ENCODE measurements around the gene TPH1. TPM values are rescaled to one million over a fixed set of nuclear protein-coding genes. Genes with fewer than 3 reads are reported as not detected.

The TPH1 gene
- total RNA-seq, 2 donors from 2014 or later = 0.24 to 0.31 TPM

DNA sequence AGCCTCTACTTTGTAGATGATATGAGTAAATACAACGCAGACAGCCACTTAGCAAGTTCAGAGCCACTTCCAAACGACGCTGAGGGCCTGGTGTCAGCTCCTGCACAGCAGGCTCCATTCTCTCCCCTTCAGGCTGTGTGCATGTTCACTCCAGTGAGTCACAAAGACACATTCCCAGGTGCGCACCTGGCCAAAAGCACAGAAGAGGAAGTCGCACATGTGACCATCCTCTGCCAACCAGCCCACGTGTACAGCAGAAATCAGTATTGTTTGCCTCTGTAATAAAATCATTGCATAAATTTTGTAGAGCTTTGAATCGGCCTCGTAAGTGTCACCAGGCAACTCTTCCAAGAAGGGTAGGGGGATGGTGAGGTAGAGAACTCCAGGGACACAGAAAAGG lies 19.5 kb upstream of the TPH1 start:
- DNase-seq = no peak
- Histone ChIP-seq H3K4me1 (ENCODE audit: control insufficient read depth, insufficient read depth, low read length) (no peaks in the 10 kb centered on the region), H3K4me3 (ENCODE audit: low read length) (no peak overlapping the region), H3K27ac (ENCODE audit: low read depth, low read length) (no peak overlapping the region), H3K27me3 (ENCODE audit: control insufficient read depth, insufficient read depth, low read length, poor library complexity, severe bottlenecking) (no peaks in the 10 kb centered on the region), H3K36me3 (ENCODE audit: control insufficient read depth, insufficient read depth, low read length) (no peaks in the 10 kb centered on the region), H3K9me3 (ENCODE audit: control insufficient read depth, low read length) (no peaks in the 10 kb centered on the region), H3K9ac (ENCODE audit: extremely low read depth, low read length, poor library complexity, severe bottlenecking) (no peak overlapping the region)
- H3K4me3 Mint-ChIP-seq = no peak overlapping the region
- TF ChIP-seq, protein P1, sequence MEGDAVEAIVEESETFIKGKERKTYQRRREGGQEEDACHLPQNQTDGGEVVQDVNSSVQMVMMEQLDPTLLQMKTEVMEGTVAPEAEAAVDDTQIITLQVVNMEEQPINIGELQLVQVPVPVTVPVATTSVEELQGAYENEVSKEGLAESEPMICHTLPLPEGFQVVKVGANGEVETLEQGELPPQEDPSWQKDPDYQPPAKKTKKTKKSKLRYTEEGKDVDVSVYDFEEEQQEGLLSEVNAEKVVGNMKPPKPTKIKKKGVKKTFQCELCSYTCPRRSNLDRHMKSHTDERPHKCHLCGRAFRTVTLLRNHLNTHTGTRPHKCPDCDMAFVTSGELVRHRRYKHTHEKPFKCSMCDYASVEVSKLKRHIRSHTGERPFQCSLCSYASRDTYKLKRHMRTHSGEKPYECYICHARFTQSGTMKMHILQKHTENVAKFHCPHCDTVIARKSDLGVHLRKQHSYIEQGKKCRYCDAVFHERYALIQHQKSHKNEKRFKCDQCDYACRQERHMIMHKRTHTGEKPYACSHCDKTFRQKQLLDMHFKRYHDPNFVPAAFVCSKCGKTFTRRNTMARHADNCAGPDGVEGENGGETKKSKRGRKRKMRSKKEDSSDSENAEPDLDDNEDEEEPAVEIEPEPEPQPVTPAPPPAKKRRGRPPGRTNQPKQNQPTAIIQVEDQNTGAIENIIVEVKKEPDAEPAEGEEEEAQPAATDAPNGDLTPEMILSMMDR (conservative IDR thresholded peaks at IDR 0.05) = no peak
- WGBS, 2 experiments (ENCODE audit: insufficient coverage in 1 of 2, insufficient read length in 1 of 2) = 90 to 91% methylated on average over 8 of the region's 8 CpGs
- H3K9me3 Mint-ChIP-seq = no peaks in the 10 kb centered on the region
- no peaks in the 10 kb centered on the region for H3K36me3 Mint-ChIP-seq (ENCODE audit: low read depth)
- H3K4me1 Mint-ChIP-seq = no peaks in the 10 kb centered on the region
- H3K27ac Mint-ChIP-seq = no peak overlapping the region
- no peaks in the 10 kb centered on the region for H3K27me3 Mint-ChIP-seq (ENCODE audit: insufficient read depth)

DNA sequence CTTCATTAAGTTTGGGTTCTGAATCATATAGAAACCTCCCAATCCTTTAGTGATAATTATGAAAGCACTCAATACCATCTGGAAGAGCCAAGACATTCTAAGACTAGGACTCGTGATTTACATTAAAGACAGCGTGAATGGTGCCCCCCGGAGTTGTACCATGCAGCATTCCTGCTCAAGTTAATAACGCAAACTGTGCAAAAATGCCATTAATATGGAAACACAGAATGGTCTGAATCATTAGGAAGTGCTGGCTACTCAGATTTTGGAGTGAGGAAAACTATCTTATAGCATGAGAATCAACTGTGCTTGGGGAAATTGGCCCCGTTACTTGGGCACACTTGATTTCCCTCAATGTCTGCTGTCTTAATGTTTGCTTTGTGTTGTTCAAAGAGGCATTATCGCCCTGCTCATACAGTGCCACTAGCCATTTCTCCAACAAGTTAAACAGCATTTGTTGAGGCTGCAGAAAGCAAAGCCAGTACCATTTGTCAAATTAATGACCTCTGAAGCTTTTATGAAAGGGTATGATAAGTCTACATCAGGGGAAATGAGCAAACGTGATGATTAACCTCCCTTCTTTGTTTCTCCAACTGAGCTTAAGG lies 18.5 kb upstream of the TPH1 start:
- H3K9me3 Mint-ChIP-seq = no peaks in the 10 kb centered on the region
- no peaks in the 10 kb centered on the region for H3K4me1 ChIP-seq (ENCODE audit: control insufficient read depth, insufficient read depth, low read length)
- no peaks in the 10 kb centered on the region for H3K9me3 ChIP-seq (ENCODE audit: control insufficient read depth, low read length)
- H3K4me1 Mint-ChIP-seq = no peaks in the 10 kb centered on the region
- no peak overlapping the region for H3K9ac ChIP-seq (ENCODE audit: extremely low read depth, low read length, poor library complexity, severe bottlenecking)
- 88 to 92% methylated on average over 7 of the region's 7 CpGs for WGBS, 2 experiments (ENCODE audit: insufficient coverage in 1 of 2, insufficient read length in 1 of 2)
- H3K36me3 ChIP-seq (ENCODE audit: control insufficient read depth, insufficient read depth, low read length) = no peaks in the 10 kb centered on the region
- no peaks in the 10 kb centered on the region for H3K36me3 Mint-ChIP-seq (ENCODE audit: low read depth)
- no peak overlapping the region for H3K4me3 Mint-ChIP-seq
- TF ChIP-seq, protein P1 (conservative IDR thresholded peaks at IDR 0.05) = no peak
- no peaks in the 10 kb centered on the region for H3K27me3 Mint-ChIP-seq (ENCODE audit: insufficient read depth)
- no peak overlapping the region for H3K27ac Mint-ChIP-seq
- H3K27ac ChIP-seq (ENCODE audit: low read depth, low read length) = no peak overlapping the region
- no peaks in the 10 kb centered on the region for H3K27me3 ChIP-seq (ENCODE audit: control insufficient read depth, insufficient read depth, low read length, poor library complexity, severe bottlenecking)
- H3K4me3 ChIP-seq (ENCODE audit: low read length) = no peak overlapping the region
- DNase-seq = no peak

DNA sequence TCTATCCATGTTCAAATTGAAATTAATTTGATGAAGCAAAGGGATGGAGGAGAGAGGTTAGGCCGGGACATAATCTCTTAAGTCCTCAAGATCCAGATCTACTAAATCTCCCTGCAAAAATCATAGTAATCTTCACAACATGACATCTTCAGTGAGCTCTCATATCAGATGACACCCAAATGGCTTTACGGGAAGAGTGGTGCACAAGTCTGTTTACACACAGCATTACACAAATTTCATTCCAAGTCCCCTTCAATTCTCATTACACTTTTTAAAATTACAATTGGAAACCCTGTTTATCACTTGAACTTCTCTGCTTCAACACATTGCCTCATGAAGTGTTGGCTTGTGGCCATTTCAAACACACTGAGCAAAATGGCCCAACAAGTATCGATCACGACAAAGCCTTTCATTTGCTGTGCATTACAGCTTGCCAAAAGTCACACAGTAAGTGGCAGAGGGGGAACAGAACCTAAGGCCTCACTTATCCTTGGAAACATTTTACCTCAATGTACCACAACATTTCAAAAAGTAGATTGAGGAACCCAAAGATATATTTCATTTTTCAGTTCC lies 17.9 kb upstream of the TPH1 start:
- H3K27me3 Mint-ChIP-seq (ENCODE audit: insufficient read depth) = no peaks in the 10 kb centered on the region
- Histone ChIP-seq H3K9ac (ENCODE audit: extremely low read depth, low read length, poor library complexity, severe bottlenecking) (no peak overlapping the region), H3K9me3 (ENCODE audit: control insufficient read depth, low read length) (no peaks in the 10 kb centered on the region), H3K27me3 (ENCODE audit: control insufficient read depth, insufficient read depth, low read length, poor library complexity, severe bottlenecking) (no peaks in the 10 kb centered on the region), H3K36me3 (ENCODE audit: control insufficient read depth, insufficient read depth, low read length) (no peaks in the 10 kb centered on the region), H3K4me3 (ENCODE audit: low read length) (no peak overlapping the region), H3K27ac (ENCODE audit: low read depth, low read length) (no peak overlapping the region), H3K4me1 (ENCODE audit: control insufficient read depth, insufficient read depth, low read length) (no peaks in the 10 kb centered on the region)
- no peak overlapping the region for H3K4me3 Mint-ChIP-seq
- 92 to 93% methylated on average over 2 to 4 of the region's 4 CpGs for WGBS, 2 experiments (ENCODE audit: insufficient coverage in 1 of 2, insufficient read length in 1 of 2)
- H3K4me1 Mint-ChIP-seq = no peaks in the 10 kb centered on the region
- no peaks in the 10 kb centered on the region for H3K9me3 Mint-ChIP-seq
- no peak overlapping the region for H3K27ac Mint-ChIP-seq
- H3K36me3 Mint-ChIP-seq (ENCODE audit: low read depth) = no peaks in the 10 kb centered on the region
- no peak for DNase-seq
- TF ChIP-seq, protein P1 (conservative IDR thresholded peaks at IDR 0.05) = no peak

Data from endodermal cell (in vitro differentiated cells).